Activated naive CD4-positive, alpha-beta T cell treated with anti-CD3 and anti-CD28 coated beads, Interleukin-2, amount 50 U/mL, for 72 hours (primary cell): ENCODE measurements around the gene RUNX1. TPM values are rescaled to one million over a fixed set of nuclear protein-coding genes. Genes with fewer than 3 reads are reported as not detected.

Source experiments
- ATAC-seq, 2 donors: fragments of 150-1000 bp; cut with Tn5 transposase; 2 replicates each; pipeline ENCODE4 v1.10.0; 2021; ENCODE audit warnings: mild to moderate bottlenecking in 2 of 2, moderate library complexity in 2 of 2
- DNase-seq, 2 donors: peaks; one replicate each; pipeline ENCODE4 v3.0.0; 2021 to 2022; ENCODE audit warnings: low spot score in 2 of 2
- H3K27ac Mint-ChIP-seq, 2 donors: one replicate each; pipeline ENCODE4 v1.8.0; 2022; ENCODE audit warnings: mild to moderate bottlenecking in 2 of 2, mixed read lengths in 2 of 2
- H3K36me3 Mint-ChIP-seq, 2 donors: one replicate each; pipeline ENCODE4 v1.8.0; 2022; ENCODE audit warnings: mixed read lengths in 2 of 2
- H3K9me3 Mint-ChIP-seq, 2 donors: one replicate each; pipeline ENCODE4 v1.8.0; 2022; ENCODE audit warnings: mixed read lengths in 2 of 2
- total RNA-seq, 2 donors: library from RNA; stranded (reverse); gene quantifications; one replicate each; pipeline ENCODE4 v1.2.3, GENCODE V29; 2022

RUNX1 gene
- total RNA-seq, 2 donors from 2014 or later = 44.9 to 80.4 TPM

- no peak for DNase-seq
These were observed 286.3 kb downstream of the RUNX1 start for GRCh38 chr21:34762786-34763185.

GRCh38 chr21:34761758-34762330, 287.3 kb downstream of the RUNX1 start:
- no peak for ATAC-seq
- Mint-ChIP-seq H3K36me3 (no peaks in the 10 kb centered on the region), H3K9me3 (no peaks in the 10 kb centered on the region), H3K27ac (no peak overlapping the region)
- DNase-seq = no peak

More at GRCh38 chr21:34762786-34763185, 286.3 kb downstream of the RUNX1 start:
- no peak overlapping the region for H3K27ac Mint-ChIP-seq
- H3K36me3 Mint-ChIP-seq = no peaks in the 10 kb centered on the region
- no peak for ATAC-seq
- no peaks in the 10 kb centered on the region for H3K9me3 Mint-ChIP-seq

GRCh38 chr21:34754690-34755647, 294.1 kb downstream of the RUNX1 start:
- no peak for ATAC-seq
- Mint-ChIP-seq H3K27ac (no peak overlapping the region), H3K36me3 (no peaks in the 10 kb centered on the region), H3K9me3 (no peaks in the 10 kb centered on the region)
- no peak for DNase-seq

- no peak for DNase-seq
- Mint-ChIP-seq H3K9me3 (no peaks in the 10 kb centered on the region), H3K36me3 (no peaks in the 10 kb centered on the region), H3K27ac (no peak overlapping the region)
- no peak for ATAC-seq
These were observed 300.2 kb downstream of the RUNX1 start for GRCh38 chr21:34748862-34749261.

GRCh38 chr21:34745557-34746255, 303.4 kb downstream of the RUNX1 start:
- Mint-ChIP-seq H3K27ac (peak overlapping the region; percentile 62 to 84), H3K36me3 (no peaks in the 10 kb centered on the region)

GRCh38 chr21:34744801-34745200, 304.3 kb downstream of the RUNX1 start:
- Mint-ChIP-seq H3K27ac (no peak overlapping the region), H3K9me3 (no peaks in the 10 kb centered on the region), H3K36me3 (no peaks in the 10 kb centered on the region)
- DNase-seq (no peak), ATAC-seq (no peak)

More at GRCh38 chr21:34745557-34746255, 303.4 kb downstream of the RUNX1 start:
- DNase-seq (peak; percentile 62 to 65), ATAC-seq (peak; percentile 90)
- H3K9me3 Mint-ChIP-seq = no peaks in the 10 kb centered on the region

- no peak overlapping the region for H3K27ac Mint-ChIP-seq
- DNase-seq = no peak
- no peak for ATAC-seq
- no peaks in the 10 kb centered on the region for H3K9me3 Mint-ChIP-seq
- no peaks in the 10 kb centered on the region for H3K36me3 Mint-ChIP-seq
These were observed 305.3 kb downstream of the RUNX1 start for GRCh38 chr21:34743831-34744230.

GRCh38 chr21:34743285-34743684, 305.8 kb downstream of the RUNX1 start:
- Mint-ChIP-seq H3K27ac (no peak overlapping the region), H3K9me3 (no peaks in the 10 kb centered on the region), H3K36me3 (no peaks in the 10 kb centered on the region)
- DNase-seq (no peak), ATAC-seq (no peak)

- Mint-ChIP-seq H3K36me3 (no peaks in the 10 kb centered on the region), H3K27ac (no peak overlapping the region), H3K9me3 (no peaks in the 10 kb centered on the region)
- no peak for ATAC-seq
- DNase-seq = no peak
These were observed 308.9 kb downstream of the RUNX1 start for GRCh38 chr21:34740198-34740597.
